ENCODE data around the gene MAIP1. TPM values are rescaled to one million over a fixed set of nuclear protein-coding genes. Genes with fewer than 3 reads are reported as not detected.

The MAIP1 gene
- polyA plus RNA-seq, 12 donors = 11.0 to 21.0 (median 18.7) TPM; not detected in 2

- DNase-seq = peak; percentile 56
Observed at GRCh38 chr2:199985625-199986207, 30.3 kb downstream of the MAIP1 start.

GRCh38 chr2:199987586-199987985 is 32.2 kb downstream of the MAIP1 start:
- DNase-seq = no peak

GRCh38 chr2:199988151-199988550 is 32.8 kb downstream of the MAIP1 start:
- DNase-seq = peak; percentile 74

- DNase-seq = no peak
Observed at GRCh38 chr2:199989822-199990221, 34.4 kb downstream of the MAIP1 start.

GRCh38 chr2:199991691-199992090 is 36.3 kb downstream of the MAIP1 start:
- no peak for DNase-seq

GRCh38 chr2:199992296-199992695 is 36.9 kb downstream of the MAIP1 start:
- no peak for DNase-seq

- no peak for DNase-seq
Observed at GRCh38 chr2:199994371-199994770, 39.0 kb downstream of the MAIP1 start.

GRCh38 chr2:199994896-199995295 is 39.5 kb downstream of the MAIP1 start:
- no peak for DNase-seq

- no peak for DNase-seq
Observed at GRCh38 chr2:199997296-199997695, 41.9 kb downstream of the MAIP1 start.

GRCh38 chr2:199999166-199999565 is 43.8 kb downstream of the MAIP1 start:
- DNase-seq = no peak

GRCh38 chr2:200000444-200001163 is 45.2 kb downstream of the MAIP1 start:
- no peak for DNase-seq

- no peak for DNase-seq
Observed at GRCh38 chr2:200003444-200003843, 48.1 kb downstream of the MAIP1 start.

- DNase-seq = no peak
Observed at GRCh38 chr2:200005675-200006074, 50.3 kb downstream of the MAIP1 start.

- DNase-seq = no peak
Observed at GRCh38 chr2:200007306-200007705, 51.9 kb downstream of the MAIP1 start.

- no peak for DNase-seq
Observed at GRCh38 chr2:200012401-200012800, 57.0 kb downstream of the MAIP1 start.

Other genes starting within 250 kb of the MAIP1 start
- gene FTCDNL1, start 104.4 kb upstream of the MAIP1 start, polyA plus RNA-seq (ENCODE audit: insufficient read length in 12 of 12) = 1 to 10 TPM in 9 of 12 donors, under 1 TPM in 1, not detected in 2; 0.73 to 2.9 (median 2.1) TPM
- 10 to 100 TPM in 10 of 12 donors, 1 to 10 TPM in 1, not detected in 1; 8.1 to 14.9 (median 11.2) TPM for gene C2orf69, start 44.3 kb upstream of the MAIP1 start, polyA plus RNA-seq (ENCODE audit: insufficient read length in 12 of 12)
- 10 to 100 TPM in 5 of 12 donors, 1 to 10 TPM in 6, not detected in 1; 6.7 to 12.6 (median 9.3) TPM for gene TYW5, start 91 bp upstream of the MAIP1 start, polyA plus RNA-seq (ENCODE audit: insufficient read length in 12 of 12)